Measurements from ENCODE around the gene RPL4.

GRCh38 chr15:66502491-66502890 lies 2.2 kb downstream of the RPL4 start:
- no peak for TF ChIP-seq CTCF (IDR thresholded peaks at IDR 0.05)
- TF ChIP-seq POLR2A (IDR thresholded peaks at IDR 0.05): no peak
- TF ChIP-seq EP300 (IDR thresholded peaks at IDR 0.05): no peak

Measured in ovary (tissue), 3 donors.